Endothelial cell of umbilical vein (primary cell): ENCODE results near the gene SHISA9. TPM values are rescaled to one million over a fixed set of nuclear protein-coding genes. Genes with fewer than 3 reads are reported as not detected.

Experiments used
- BruUV-seq: library from RNA; stranded (reverse); fragments of 400-500 nt; replicated peaks from 2 replicates; lab custom pipeline; 2021; lab: Mats Ljungman, UMichigan
- CTCF ChIA-PET: fragments of 300-600, 350-600 bp; sonication (Branson Sonifier 250); formaldehyde crosslinking; loops from one replicate; lab custom pipeline; 2021; ENCODE audit warnings: antibody characterized with exemption, inconsistent platforms; lab: Charles Lee
- POLR2A ChIA-PET: fragments of 300-600, 350-600 bp; sonication (Branson Sonifier 250); formaldehyde crosslinking; loops from one replicate; lab custom pipeline; 2021; ENCODE audit warnings: antibody characterized with exemption, inconsistent platforms; lab: Charles Lee
- DNase-seq: peaks from one replicate; pipeline ENCODE4 v3.0.0-alpha.2; 2011; ENCODE audit warnings: low read depth, low spot score
- FAIRE-seq: peaks from 2 replicates; lab custom pipeline; 2011; peaks lifted over from hg19 to GRCh38; lab: Jason Lieb, UNC
- H2AFZ ChIP-seq: 2 replicates; pipeline ENCODE4 v1.6.0; 2012; ENCODE audit warnings: low read depth, low read length, control low read depth, inconsistent platforms
- H3K27ac ChIP-seq: 2 replicates; pipeline ENCODE4 v1.5.1; 2011; ENCODE audit warnings: low read depth, mild to moderate bottlenecking, control low read depth, low read length, moderate library complexity; ENCODE audit not compliant: insufficient read depth
- H3K27me3 ChIP-seq, 2 experiments: 2 replicates each; pipeline versions ENCODE4 v1.6.0 to v1.6.1; 2011; ENCODE audit warnings: low read length in 2 of 2, mixed read lengths in 1 of 2; ENCODE audit not compliant: control insufficient read depth in 2 of 2, insufficient read depth in 2 of 2
- H3K36me3 ChIP-seq, 2 experiments: 2 replicates in 1 of 2; 3 replicates in 1 of 2; pipeline ENCODE4 v1.5.1; 2011; ENCODE audit warnings: low read length in 2 of 2, mild to moderate bottlenecking in 1 of 2, moderate library complexity in 1 of 2; ENCODE audit not compliant: control insufficient read depth in 2 of 2, insufficient read depth in 2 of 2; ENCODE audit errors: extremely low read depth in 1 of 2
- H3K4me1 ChIP-seq: 3 replicates; pipeline ENCODE4 v1.5.1; 2011; ENCODE audit warnings: mild to moderate bottlenecking, low read length; ENCODE audit not compliant: control insufficient read depth, insufficient read depth; ENCODE audit errors: extremely low read depth
- H3K4me2 ChIP-seq: 2 replicates; pipeline ENCODE4 v1.6.1; 2011; ENCODE audit warnings: low read length, control low read depth, mixed read lengths; ENCODE audit not compliant: insufficient read depth
- H3K4me3 ChIP-seq, 3 experiments: fragments of 200-600 bp in 1 of 3; sonication (generic), shearing (Covaris generic) in 1 of 3; replicated peaks in 1 of 3; 2 replicates each; pipeline ENCODE4 v1.5.1; 2011 to 2016; ENCODE audit warnings: control low read depth in 3 of 3, low read length in 3 of 3, mild to moderate bottlenecking in 2 of 3, inconsistent platforms in 1 of 3, low read depth in 1 of 3, moderate library complexity in 1 of 3; ENCODE audit not compliant: insufficient read depth in 1 of 3
- H3K79me2 ChIP-seq: 2 replicates; pipeline ENCODE4 v1.6.0; 2012; ENCODE audit warnings: low read length, inconsistent platforms; ENCODE audit not compliant: control insufficient read depth, insufficient read depth
- H3K9ac ChIP-seq: replicated peaks from 2 replicates; pipeline ENCODE3; 2011; ENCODE audit warnings: low read length, control low read depth; ENCODE audit not compliant: insufficient read depth; ENCODE audit errors: extremely low read depth
- H3K9me1 ChIP-seq: replicated peaks from 3 replicates; pipeline ENCODE4 v1.6.0; 2011; ENCODE audit warnings: mild to moderate bottlenecking, low read length; ENCODE audit not compliant: control insufficient read depth, insufficient read depth; ENCODE audit errors: extremely low read depth
- H3K9me3 ChIP-seq: replicated peaks from 2 replicates; pipeline ENCODE4 v1.5.1; 2012; ENCODE audit warnings: low read length, inconsistent platforms; ENCODE audit not compliant: control insufficient read depth, insufficient read depth
- H4K20me1 ChIP-seq: replicated peaks from 2 replicates; pipeline ENCODE3; 2011; ENCODE audit warnings: mild to moderate bottlenecking, low read length; ENCODE audit not compliant: control insufficient read depth, insufficient read depth; ENCODE audit errors: extremely low read depth
- EZH2 ChIP-seq: IDR thresholded peaks from 2 replicates; pipeline ENCODE4 v1.6.1; 2012; ENCODE audit warnings: borderline replicate concordance, low read depth, mild to moderate bottlenecking, moderate library complexity, low read length, inconsistent platforms; ENCODE audit not compliant: severe bottlenecking
- FOS ChIP-seq: IDR thresholded peaks from 2 replicates; pipeline ENCODE4 v1.6.1; 2011; ENCODE audit warnings: mild to moderate bottlenecking, low read length, moderate library complexity, borderline replicate concordance; ENCODE audit not compliant: insufficient read depth
- GATA2 ChIP-seq: IDR thresholded peaks from 2 replicates; pipeline ENCODE4 v1.7.0; 2011; ENCODE audit warnings: low read depth, mild to moderate bottlenecking, moderate library complexity, mixed read lengths, low read length; ENCODE audit not compliant: insufficient read length, insufficient read depth
- JUN ChIP-seq: IDR thresholded peaks from 2 replicates; pipeline ENCODE4 v1.6.1; 2011; ENCODE audit warnings: borderline replicate concordance, low read depth; ENCODE audit not compliant: insufficient read length, insufficient read depth
- MYC ChIP-seq: IDR thresholded peaks from one replicate; pipeline ENCODE4 v1.6.1; 2011; ENCODE audit warnings: mild to moderate bottlenecking, low read depth, low read length
- POLR2A ChIP-seq: IDR thresholded peaks from 2 replicates; pipeline ENCODE4 v1.6.1; 2012; ENCODE audit warnings: low read depth, mild to moderate bottlenecking, control low read depth, low read length
- POLR2AphosphoS5 ChIP-seq: IDR thresholded peaks from 2 replicates; pipeline ENCODE4 v1.6.1; 2012; ENCODE audit warnings: low read depth, mild to moderate bottlenecking, control low read depth, low read length, moderate library complexity; ENCODE audit not compliant: insufficient read depth
- dilution Hi-C: fragments of 300-500 bp; cut with MboI; formaldehyde crosslinking; loops from one replicate; pipeline ENCODE4 v1.15.0; 2019; ENCODE audit warnings: low sequenced_read_pairs; ENCODE audit not compliant: extremely low pct_ligation_motif_present
- intact Hi-C: fragments of 100-400 bp; cut with micrococcal nuclease; formaldehyde crosslinking; loops from one replicate; pipeline ENCODE4 v1.10.0; 2022
- polyA plus RNA-seq, 4 experiments: library from polyadenylated mRNA; depleted of rRNA in 3 of 4; stranded (reverse) in 3 of 4; unstranded in 1 of 4; fragments of >200 nt; gene quantifications; 2 replicates each; pipeline versions ENCODE4 v1.2.1 to v1.2.3, GENCODE V29; 2011 to 2012; ENCODE audit warnings: missing spikeins in 1 of 4
- total RNA-seq: library from RNA; stranded (reverse); gene quantifications from 2 replicates; pipeline ENCODE4 v1.2.3, GENCODE V29; 2021
- TF ChIP-seq, protein P1 (sequence below): IDR thresholded peaks from 2 replicates; pipeline ENCODE4 v1.6.1; 2011; ENCODE audit not compliant: insufficient read depth, insufficient read length
- TF ChIP-seq, protein P2 (sequence below), 2 donors: IDR thresholded peaks; 1 replicate in 1 of 2; 2 replicates in 1 of 2; pipeline ENCODE4 v1.5.1; 2011; ENCODE audit warnings: low read length in 2 of 2, mild to moderate bottlenecking in 2 of 2, moderate library complexity in 2 of 2, control low read depth in 1 of 2, inconsistent platforms in 1 of 2, low read depth in 1 of 2; ENCODE audit not compliant: insufficient read depth in 1 of 2; ENCODE audit errors: extremely low read depth in 1 of 2

SHISA9 gene
- total and polyA plus RNA-seq, 2 donors (not counting 3 experiments of a cell fraction or from before 2014, with no cell fraction given) = not detected

DNA sequence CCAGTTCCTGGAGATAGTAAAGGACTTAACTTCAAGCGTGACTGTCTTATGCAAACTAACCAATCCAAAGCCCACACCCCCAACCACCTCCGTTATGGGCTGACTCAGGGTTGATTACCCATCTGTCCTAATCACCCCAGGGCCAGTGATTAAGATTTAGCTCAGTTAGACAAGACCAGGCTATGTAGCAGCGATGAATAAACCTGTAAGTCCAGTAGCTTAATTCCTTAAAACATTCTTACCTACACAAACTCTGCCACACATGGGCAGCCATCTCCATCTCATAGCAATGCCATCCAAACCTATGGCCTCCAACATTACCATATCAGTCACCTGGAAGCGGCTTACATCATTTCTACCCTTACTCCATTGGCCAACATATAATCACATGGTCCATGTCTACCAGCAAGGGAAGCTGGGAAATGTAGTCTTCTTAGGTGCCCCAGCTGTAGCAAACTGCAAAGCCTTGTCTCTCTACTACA, 266.7 kb downstream of the SHISA9 start:
- Histone ChIP-seq H3K9ac (no peak overlapping the region), H3K79me2 (no peaks in the 10 kb centered on the region), H3K9me3 (peaks cover 4% of the 10 kb centered on the region), H3K4me3 (no peak overlapping the region), H3K9me1 (no peaks in the 10 kb centered on the region), H2AFZ (no peak overlapping the region), H4K20me1 (no peaks in the 10 kb centered on the region), H3K27me3 (no peaks in the 10 kb centered on the region), H3K36me3 (no peaks in the 10 kb centered on the region), H3K4me2 (no peak overlapping the region), H3K4me1 (no peaks in the 10 kb centered on the region), H3K27ac (no peak overlapping the region)
- no peak for TF ChIP-seq GATA2
- TF ChIP-seq JUN = no peak
- TF ChIP-seq, protein P1, sequence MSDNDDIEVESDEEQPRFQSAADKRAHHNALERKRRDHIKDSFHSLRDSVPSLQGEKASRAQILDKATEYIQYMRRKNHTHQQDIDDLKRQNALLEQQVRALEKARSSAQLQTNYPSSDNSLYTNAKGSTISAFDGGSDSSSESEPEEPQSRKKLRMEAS = no peak
- TF ChIP-seq POLR2AphosphoS5 = no peak
- no peak for TF ChIP-seq FOS
- TF ChIP-seq POLR2A = no peak
- TF ChIP-seq MYC = no peak
- TF ChIP-seq EZH2 = no peak
- TF ChIP-seq, protein P2, sequence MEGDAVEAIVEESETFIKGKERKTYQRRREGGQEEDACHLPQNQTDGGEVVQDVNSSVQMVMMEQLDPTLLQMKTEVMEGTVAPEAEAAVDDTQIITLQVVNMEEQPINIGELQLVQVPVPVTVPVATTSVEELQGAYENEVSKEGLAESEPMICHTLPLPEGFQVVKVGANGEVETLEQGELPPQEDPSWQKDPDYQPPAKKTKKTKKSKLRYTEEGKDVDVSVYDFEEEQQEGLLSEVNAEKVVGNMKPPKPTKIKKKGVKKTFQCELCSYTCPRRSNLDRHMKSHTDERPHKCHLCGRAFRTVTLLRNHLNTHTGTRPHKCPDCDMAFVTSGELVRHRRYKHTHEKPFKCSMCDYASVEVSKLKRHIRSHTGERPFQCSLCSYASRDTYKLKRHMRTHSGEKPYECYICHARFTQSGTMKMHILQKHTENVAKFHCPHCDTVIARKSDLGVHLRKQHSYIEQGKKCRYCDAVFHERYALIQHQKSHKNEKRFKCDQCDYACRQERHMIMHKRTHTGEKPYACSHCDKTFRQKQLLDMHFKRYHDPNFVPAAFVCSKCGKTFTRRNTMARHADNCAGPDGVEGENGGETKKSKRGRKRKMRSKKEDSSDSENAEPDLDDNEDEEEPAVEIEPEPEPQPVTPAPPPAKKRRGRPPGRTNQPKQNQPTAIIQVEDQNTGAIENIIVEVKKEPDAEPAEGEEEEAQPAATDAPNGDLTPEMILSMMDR (IDR thresholded peaks at IDR 0.05; ENCODE audit: extremely low read depth in 1 of 2, insufficient read depth in 1 of 2, low read depth in 1 of 2, low read length in 2 of 2) = no peak
- dilution Hi-C loops = no loop called here
- POLR2A ChIA-PET = no interaction called here
- CTCF ChIA-PET = no interaction called here
- intact Hi-C loops = no loop called here
- no TSS peak for BruUV-seq
- DNase-seq (no peak), FAIRE-seq (no peak)
